ENCODE measurements around the gene GAREM1. TPM values are rescaled to one million over a fixed set of nuclear protein-coding genes. Genes with fewer than 3 reads are reported as not detected.

GAREM1 gene
- total RNA-seq, 1 experiment from 2014 or later = 10.2 TPM

- peak overlapping the region; percentile 47 for H3K4me2 ChIP-seq
- intact Hi-C loops (cut with micrococcal nuclease; ENCODE audit: unreplicated experiment) = no loop called here
- H3K27ac ChIP-seq = peak overlapping the region; percentile 84
These were observed 169.3 kb downstream of the GAREM1 start for GRCh38 chr18:32301361-32301760.

GRCh38 chr18:32300914-32301313 is 169.8 kb downstream of the GAREM1 start:
- Histone ChIP-seq H3K4me3 (no peak overlapping the region), H3K27me3 (ENCODE audit: insufficient read depth, low read depth) (no peaks in the 10 kb centered on the region), H3K4me1 (replicated peaks; ENCODE audit: insufficient read depth) (peaks cover 20% of the 10 kb centered on the region), H3K4me2 (no peak overlapping the region), H2AFZ (no peak overlapping the region), H4K20me1 (ENCODE audit: insufficient read depth) (no peaks in the 10 kb centered on the region), H3K36me3 (ENCODE audit: low read depth) (no peaks in the 10 kb centered on the region), H3K9me3 (ENCODE audit: insufficient read depth, low read depth) (no peaks in the 10 kb centered on the region), H3F3A (ENCODE audit: insufficient read depth, low read depth) (peaks cover 14% of the 10 kb centered on the region; the same call in 1 of the 2 replicates), H3K79me2 (ENCODE audit: low read depth) (peaks cover 3% of the 10 kb centered on the region; the same call in 1 of the 2 replicates), H3K27ac (0 out of 2 replicates have a peak overlapping the region, but pooled peaks have one; percentile 84), H3K9me2 (ENCODE audit: insufficient read depth) (no peaks in the 10 kb centered on the region)
- TF ChIP-seq CTCF (conservative IDR thresholded peaks at IDR 0.05) (no peak), EZH2 (IDR thresholded peaks at IDR 0.05; ENCODE audit: low read depth) (no peak)
- ChIA-PET CTCF (no interaction called here), POLR2A (ENCODE audit: unreplicated experiment) (no interaction called here)
- no peak for DNase-seq
- BruUV-seq (replicated peaks) = no TSS peak
- intact Hi-C loops (cut with micrococcal nuclease; ENCODE audit: unreplicated experiment) = no loop called here

More at GRCh38 chr18:32301361-32301760, 169.3 kb downstream of the GAREM1 start:
- no peak overlapping the region for H3K4me3 ChIP-seq
- H4K20me1 ChIP-seq (ENCODE audit: insufficient read depth) = no peaks in the 10 kb centered on the region
- no peaks in the 10 kb centered on the region for H3K9me3 ChIP-seq (ENCODE audit: insufficient read depth, low read depth)
- no peaks in the 10 kb centered on the region for H3K27me3 ChIP-seq (ENCODE audit: insufficient read depth, low read depth)
- BruUV-seq (replicated peaks) = no TSS peak
- no peak for DNase-seq
- no peak overlapping the region for H2AFZ ChIP-seq
- POLR2A ChIA-PET (ENCODE audit: unreplicated experiment) = interaction anchor here (0.5 kb wide), 1 partner anchor 143 kb away, joined by 11 read pairs; no protein-coding TSS in a partner anchor
- H3K4me1 ChIP-seq (replicated peaks; ENCODE audit: insufficient read depth) = peaks cover 20% of the 10 kb centered on the region
- no peaks in the 10 kb centered on the region for H3K9me2 ChIP-seq (ENCODE audit: insufficient read depth)
- TF ChIP-seq CTCF (conservative IDR thresholded peaks at IDR 0.05) (no peak), EZH2 (IDR thresholded peaks at IDR 0.05; ENCODE audit: low read depth) (no peak)
- H3K36me3 ChIP-seq (ENCODE audit: low read depth) = no peaks in the 10 kb centered on the region
- CTCF ChIA-PET = interaction anchor here (1.1 kb wide), 1 partner anchor 169 kb away, joined by 6 read pairs; the partner anchor contains the start of gene GAREM1
- peaks cover 3% of the 10 kb centered on the region; the same call in 1 of the 2 replicates for H3K79me2 ChIP-seq (ENCODE audit: low read depth)
- H3F3A ChIP-seq (ENCODE audit: insufficient read depth, low read depth) = peaks cover 14% of the 10 kb centered on the region; the same call in 1 of the 2 replicates

- ChIA-PET POLR2A (ENCODE audit: unreplicated experiment) (no interaction called here), CTCF (no interaction called here)
- H3K79me2 ChIP-seq (ENCODE audit: low read depth) = peaks cover 3% of the 10 kb centered on the region; the same call in 1 of the 2 replicates
- no peaks in the 10 kb centered on the region for H3K36me3 ChIP-seq (ENCODE audit: low read depth)
- peaks cover 14% of the 10 kb centered on the region; the same call in 1 of the 2 replicates for H3F3A ChIP-seq (ENCODE audit: insufficient read depth, low read depth)
- no TSS peak for BruUV-seq (replicated peaks)
- H3K9me3 ChIP-seq (ENCODE audit: insufficient read depth, low read depth) = no peaks in the 10 kb centered on the region
- TF ChIP-seq EZH2 (IDR thresholded peaks at IDR 0.05; ENCODE audit: low read depth) (no peak), CTCF (conservative IDR thresholded peaks at IDR 0.05) (no peak)
- no peak overlapping the region for H3K27ac ChIP-seq
- DNase-seq = no peak
- H2AFZ ChIP-seq = no peak overlapping the region
- no peak overlapping the region for H3K4me3 ChIP-seq
- H3K4me2 ChIP-seq = no peak overlapping the region
- H3K4me1 ChIP-seq (replicated peaks; ENCODE audit: insufficient read depth) = peaks cover 20% of the 10 kb centered on the region
- H3K9me2 ChIP-seq (ENCODE audit: insufficient read depth) = no peaks in the 10 kb centered on the region
- intact Hi-C loops (cut with micrococcal nuclease; ENCODE audit: unreplicated experiment) = no loop called here
- H4K20me1 ChIP-seq (ENCODE audit: insufficient read depth) = no peaks in the 10 kb centered on the region
- no peaks in the 10 kb centered on the region for H3K27me3 ChIP-seq (ENCODE audit: insufficient read depth, low read depth)
These were observed 171.2 kb downstream of the GAREM1 start for GRCh38 chr18:32299484-32299883.

All from PC-9 (cell line).